ENCODE results near the gene TMEM181. TPM values are rescaled to one million over a fixed set of nuclear protein-coding genes. Genes with fewer than 3 reads are reported as not detected.
A peak's percentile ranks its signal among the peaks of the same experiment; 100 is the strongest.

The TMEM181 gene
- total and polyA plus RNA-seq, 2 of the 13 experiments (the other 11 are each of a cell fraction or from before 2014, with no cell fraction given), result 59.1 to 108 TPM

DNA sequence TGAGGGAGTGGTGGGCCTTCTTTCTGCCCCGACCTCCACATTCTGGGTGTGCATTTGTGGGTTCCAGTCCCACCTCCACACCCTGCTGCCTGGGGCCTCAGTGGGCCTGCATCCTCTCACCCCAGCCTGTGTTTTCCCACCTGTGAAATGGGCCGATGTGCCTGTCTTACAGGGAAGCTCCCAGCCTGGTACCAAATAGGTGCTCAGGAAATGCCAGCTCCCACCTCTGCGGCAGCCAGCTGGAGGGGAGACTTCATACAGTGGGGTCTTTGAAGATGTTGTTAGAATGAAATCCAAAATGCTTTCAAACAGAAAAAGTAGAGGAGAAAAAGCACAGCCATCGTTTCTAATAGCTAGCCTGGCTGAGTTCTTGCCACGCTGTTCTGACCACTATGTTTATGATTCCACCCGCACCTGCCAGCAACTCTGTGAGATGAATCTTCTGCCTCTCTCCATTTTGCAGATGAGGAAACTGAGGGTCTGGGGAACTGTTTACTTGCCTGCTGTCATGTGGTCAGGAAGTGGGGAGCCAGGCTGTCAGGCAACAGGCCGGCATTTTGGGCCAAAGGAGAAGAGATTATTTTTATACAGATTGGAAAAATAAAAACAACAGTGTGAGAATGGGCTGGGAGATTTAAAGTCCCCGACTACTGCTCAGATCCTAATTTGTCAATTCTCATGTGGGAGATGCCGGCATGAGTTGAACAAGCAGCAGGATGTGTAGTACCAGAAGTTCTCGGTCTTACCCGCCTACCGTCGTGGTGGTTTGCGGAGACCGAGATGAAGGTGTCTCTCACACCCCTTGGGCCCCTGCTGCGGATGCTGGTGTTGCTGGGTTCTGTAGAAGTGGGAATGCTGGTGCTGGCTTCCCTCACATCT, 4.6 kb downstream of the TMEM181 start:
- ChIA-PET POLR2A (interaction anchor here (1.8 to 4.3 kb wide), 3 partner anchors 8 to 19 kb away, joined by 6 to 29 read pairs (median 8); no protein-coding TSS in a partner anchor), CTCF (ENCODE audit: low intra/inter-chr PET ratio, low total read pairs) (no interaction called here)
- Histone ChIP-seq H3K79me2 (ENCODE audit: insufficient read depth, low read length) (peaks cover 93% of the 10 kb centered on the region), H3K27me3 (ENCODE audit: control insufficient read depth in 1 of 2, insufficient read depth in 2 of 2, low read length in 2 of 2) (no peaks in the 10 kb centered on the region), H3K4me3 (replicated peaks in 1 of 3; ENCODE audit: insufficient read depth in 1 of 3, low read depth in 2 of 3, low read length in 3 of 3) (peak overlapping the region in 1 of 3 experiments; percentile 2; a peak in 1 of 6 replicates), H4K20me1 (ENCODE audit: insufficient read depth, low read length) (peaks cover 81% of the 10 kb centered on the region), H3K4me2 (ENCODE audit: low read depth, low read length) (peak overlapping the region; percentile 96), H2AFZ (ENCODE audit: low read length) (no peak overlapping the region), H3K36me3 (replicated peaks in 1 of 2; ENCODE audit: control insufficient read depth in 1 of 2, insufficient read depth in 2 of 2, low read length in 2 of 2) (peaks cover 5 to 15% of the 10 kb centered on the region in 2 experiments; a peak in 2 of 5 replicates), H3K4me1 (ENCODE audit: insufficient read depth, low read length) (peaks cover 87% of the 10 kb centered on the region), H3K9ac (ENCODE audit: insufficient read depth, low read depth, low read length) (peak overlapping the region; percentile 9; the same call in 1 of the 2 replicates), H3K9me3 (ENCODE audit: low read length) (no peaks in the 10 kb centered on the region), H3K27ac (ENCODE audit: extremely low read length, insufficient read depth, low read length) (peak overlapping the region; percentile 11)
- intact Hi-C loops (cut with micrococcal nuclease; ENCODE audit: unreplicated experiment), result no loop called here
- 94% methylated on average over 16 of the region's 16 CpGs for WGBS (ENCODE audit: low lambda C conversion rate)
- in situ Hi-C loops (cut with HindIII; ENCODE audit: extremely low pct_ligation_motif_present, low pct_unique_long_range_greater_than_20kb), result no loop called here
- ATAC-seq (no peak), DNase-seq (ENCODE audit: low spot score) (no peak), FAIRE-seq (no peak)
- BruUV-seq (replicated peaks), result no TSS peak
- TF ChIP-seq ZNF878 (CRISPR knock-in tag; IDR thresholded peaks at IDR 0.05) (0 out of 2 replicates have a peak, but pooled peaks have one; percentile 25), CHCHD3 (CRISPR knock-in tag; IDR thresholded peaks at IDR 0.05) (0 out of 2 replicates have a peak, but pooled peaks have one; percentile 31), TSC22D2 (CRISPR knock-in tag; IDR thresholded peaks at IDR 0.05; ENCODE audit: borderline replicate concordance) (no peak), ZNF724P (CRISPR knock-in tag; IDR thresholded peaks at IDR 0.05; ENCODE audit: borderline replicate concordance) (peak; percentile 48; the same call in 1 of the 2 replicates), STAT6 (CRISPR knock-in tag; IDR thresholded peaks at IDR 0.05; ENCODE audit: borderline replicate concordance) (0 out of 2 replicates have a peak, but pooled peaks have one; percentile 15), TARDBP (CRISPR knock-in tag; IDR thresholded peaks at IDR 0.05) (0 out of 2 replicates have a peak, but pooled peaks have one; percentile 33), ZNF629 (CRISPR knock-in tag; conservative IDR thresholded peaks at IDR 0.05) (peak; percentile 84), CC2D1A (CRISPR knock-in tag; IDR thresholded peaks at IDR 0.05) (0 out of 2 replicates have a peak, but pooled peaks have one; percentile 59), ZNF180 (CRISPR knock-in tag; IDR thresholded peaks at IDR 0.05; ENCODE audit: borderline replicate concordance, low read depth) (no peak), MEF2D (CRISPR knock-in tag; IDR thresholded peaks at IDR 0.05) (0 out of 2 replicates have a peak, but pooled peaks have one; percentile 24), PHB2 (IDR thresholded peaks at IDR 0.05; ENCODE audit: partially characterized antibody) (no peak), ZNF331 (CRISPR knock-in tag; IDR thresholded peaks at IDR 0.05) (no peak), ZNF501 (CRISPR knock-in tag; IDR thresholded peaks at IDR 0.05) (0 out of 2 replicates have a peak, but pooled peaks have one; percentile 33)

All from HepG2 (cell line).